ENCODE results near the gene GPC5. TPM values are rescaled to one million over a fixed set of nuclear protein-coding genes. Genes with fewer than 3 reads are reported as not detected.

GPC5 gene
- total and polyA plus RNA-seq, 11 donors = 0.14 to 2.9 (median 0.84) TPM; not detected in 1

DNA sequence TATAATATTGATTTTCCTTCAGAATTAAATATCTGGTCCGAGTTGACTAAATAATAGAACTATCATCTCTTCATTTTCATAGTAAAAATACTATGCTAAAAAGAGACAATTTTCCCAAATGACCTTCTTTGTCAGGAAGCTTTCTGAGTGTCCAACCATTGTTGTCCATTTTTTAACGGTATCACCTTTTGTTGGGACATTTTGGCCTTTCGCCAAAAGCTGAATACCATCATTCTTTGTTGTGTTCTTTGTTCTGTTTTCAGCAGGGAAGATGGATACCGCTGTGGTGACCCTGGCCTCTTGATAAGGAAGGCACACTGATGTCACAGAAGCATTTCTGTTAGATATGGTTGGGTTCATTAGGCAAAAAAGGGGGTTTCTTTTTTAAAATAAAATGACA is 1173.8 kb downstream of the GPC5 start:
- H3K4me1 ChIP-seq = no peaks in the 10 kb centered on the region
- intact Hi-C loops (cut with DNase I) = no loop called here
- 48 to 55% (median 54%) methylated on average over 4 of the region's 4 CpGs for WGBS, 4 donors
- no peaks in the 10 kb centered on the region for H3K27me3 ChIP-seq
- no peak overlapping the region for H3K4me3 ChIP-seq
- no peak for DNase-seq
- TF ChIP-seq CTCF (IDR thresholded peaks at IDR 0.05) (no peak), POLR2A (IDR thresholded peaks at IDR 0.05) (no peak)
- H3K9me3 ChIP-seq = no peaks in the 10 kb centered on the region
- no peak overlapping the region for H3K27ac ChIP-seq
- no peak for ATAC-seq
- H3K36me3 ChIP-seq = no peaks in the 10 kb centered on the region

GRCh38 chr13:92573467-92574057 is 1175.1 kb downstream of the GPC5 start:
- 53 to 58% (median 54%) methylated on average over 10 of the region's 10 CpGs for WGBS, 4 donors
- ATAC-seq = no peak
- H3K27me3 ChIP-seq = no peaks in the 10 kb centered on the region
- no peak for DNase-seq
- no peaks in the 10 kb centered on the region for H3K9me3 ChIP-seq
- H3K4me1 ChIP-seq = no peaks in the 10 kb centered on the region
- TF ChIP-seq CTCF (IDR thresholded peaks at IDR 0.05) (peak in 1 of 12 donors; percentile 35), POLR2A (IDR thresholded peaks at IDR 0.05) (no peak)
- no peak overlapping the region for H3K27ac ChIP-seq
- H3K36me3 ChIP-seq = no peaks in the 10 kb centered on the region
- intact Hi-C loops (cut with DNase I) = no loop called here
- H3K4me3 ChIP-seq = no peak overlapping the region

GRCh38 chr13:92574499-92574898 is 1176.1 kb downstream of the GPC5 start:
- Histone ChIP-seq H3K4me3 (no peak overlapping the region), H3K27ac (no peak overlapping the region), H3K9me3 (no peaks in the 10 kb centered on the region), H3K27me3 (no peaks in the 10 kb centered on the region), H3K36me3 (no peaks in the 10 kb centered on the region), H3K4me1 (no peaks in the 10 kb centered on the region)
- no peak for ATAC-seq
- intact Hi-C loops (cut with DNase I) = no loop called here
- no peak for DNase-seq
- no peak for TF ChIP-seq POLR2A (IDR thresholded peaks at IDR 0.05)
- no peak for TF ChIP-seq CTCF (IDR thresholded peaks at IDR 0.05)
- 50 to 71% (median 63%) methylated on average over 1 of the region's 1 CpG for WGBS, 4 donors

DNA sequence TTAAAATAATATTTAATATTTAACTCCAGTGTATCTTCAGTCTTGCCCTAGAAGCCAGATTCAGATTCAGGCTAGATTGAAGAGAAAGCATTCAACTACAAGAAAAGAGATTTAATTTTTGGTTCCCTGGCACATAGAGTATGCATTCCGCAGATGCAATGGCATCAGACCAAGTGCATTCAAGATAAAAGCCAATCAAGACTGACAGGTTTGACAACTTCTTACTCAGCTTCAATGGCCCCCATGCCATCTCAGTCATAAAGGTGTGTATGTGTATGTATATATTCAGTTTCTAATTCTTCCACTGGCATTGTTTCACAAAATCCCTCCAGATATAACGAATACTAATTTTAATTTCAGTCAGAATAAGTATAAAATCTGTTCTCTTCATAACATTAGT is 1177.4 kb downstream of the GPC5 start:
- WGBS, 4 donors = 68 to 81% (median 78%) methylated on average over 2 of the region's 2 CpGs

More for the DNA sequence above, 1177.4 kb downstream of the GPC5 start:
- Histone ChIP-seq H3K27ac (no peak overlapping the region), H3K4me1 (no peaks in the 10 kb centered on the region), H3K4me3 (no peak overlapping the region), H3K9me3 (no peaks in the 10 kb centered on the region), H3K27me3 (no peaks in the 10 kb centered on the region), H3K36me3 (no peaks in the 10 kb centered on the region)
- DNase-seq (no peak), ATAC-seq (no peak)
- no peak for TF ChIP-seq POLR2A (IDR thresholded peaks at IDR 0.05)
- no peak for TF ChIP-seq CTCF (IDR thresholded peaks at IDR 0.05)
- intact Hi-C loops (cut with DNase I) = no loop called here
